ENCODE data around the gene UAP1. TPM values are rescaled to one million over a fixed set of nuclear protein-coding genes. Genes with fewer than 3 reads are reported as not detected.
"Not testable (repeated sequence)": the region's sequence is repeated elsewhere in the genome, so short reads cannot be mapped to it uniquely, and the experiment has no call there.

Gene UAP1
- total and polyA plus RNA-seq, 3 donors from 2014 or later, result 110 to 161 (median 128) TPM

DNA sequence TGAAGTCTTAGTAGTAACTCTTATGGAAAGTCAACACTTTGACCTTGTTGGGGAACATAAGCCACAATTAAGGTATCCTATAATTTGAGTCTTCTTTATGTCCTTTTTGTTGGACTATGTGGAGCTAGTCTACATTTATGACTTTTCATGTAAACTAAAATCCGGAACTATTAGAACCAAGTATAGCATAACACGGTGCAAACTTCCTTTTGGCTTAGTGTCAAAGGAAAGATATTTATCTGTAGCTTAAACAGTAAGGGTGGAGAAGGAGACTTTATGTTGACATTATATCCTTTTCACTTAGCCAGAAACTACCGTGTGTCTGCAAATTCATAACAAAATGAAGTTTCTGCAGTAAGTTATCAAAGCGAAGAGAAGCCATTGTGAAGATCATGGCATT lies 7.3 kb downstream of the UAP1 start:
- no peak for DNase-seq
- Histone ChIP-seq H3K36me3 (ENCODE audit: low read depth, missing control alignments) (no peaks in the 10 kb centered on the region), H3K27ac (no peak overlapping the region), H3K27me3 (no peaks in the 10 kb centered on the region), H3K4me3 (no peak overlapping the region), H3K4me1 (peaks cover 31% of the 10 kb centered on the region), H3K9me3 (no peaks in the 10 kb centered on the region)
- intact Hi-C loops (cut with DNase I; ENCODE audit: low total_unique reads), result no loop called here
- WGBS, 2 donors, result 78 to 80% methylated on average over 4 of the region's 4 CpGs
- TF ChIP-seq, protein P1, sequence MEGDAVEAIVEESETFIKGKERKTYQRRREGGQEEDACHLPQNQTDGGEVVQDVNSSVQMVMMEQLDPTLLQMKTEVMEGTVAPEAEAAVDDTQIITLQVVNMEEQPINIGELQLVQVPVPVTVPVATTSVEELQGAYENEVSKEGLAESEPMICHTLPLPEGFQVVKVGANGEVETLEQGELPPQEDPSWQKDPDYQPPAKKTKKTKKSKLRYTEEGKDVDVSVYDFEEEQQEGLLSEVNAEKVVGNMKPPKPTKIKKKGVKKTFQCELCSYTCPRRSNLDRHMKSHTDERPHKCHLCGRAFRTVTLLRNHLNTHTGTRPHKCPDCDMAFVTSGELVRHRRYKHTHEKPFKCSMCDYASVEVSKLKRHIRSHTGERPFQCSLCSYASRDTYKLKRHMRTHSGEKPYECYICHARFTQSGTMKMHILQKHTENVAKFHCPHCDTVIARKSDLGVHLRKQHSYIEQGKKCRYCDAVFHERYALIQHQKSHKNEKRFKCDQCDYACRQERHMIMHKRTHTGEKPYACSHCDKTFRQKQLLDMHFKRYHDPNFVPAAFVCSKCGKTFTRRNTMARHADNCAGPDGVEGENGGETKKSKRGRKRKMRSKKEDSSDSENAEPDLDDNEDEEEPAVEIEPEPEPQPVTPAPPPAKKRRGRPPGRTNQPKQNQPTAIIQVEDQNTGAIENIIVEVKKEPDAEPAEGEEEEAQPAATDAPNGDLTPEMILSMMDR (IDR thresholded peaks at IDR 0.05), result no peak
- no peak for TF ChIP-seq POLR2A (IDR thresholded peaks at IDR 0.05)

DNA sequence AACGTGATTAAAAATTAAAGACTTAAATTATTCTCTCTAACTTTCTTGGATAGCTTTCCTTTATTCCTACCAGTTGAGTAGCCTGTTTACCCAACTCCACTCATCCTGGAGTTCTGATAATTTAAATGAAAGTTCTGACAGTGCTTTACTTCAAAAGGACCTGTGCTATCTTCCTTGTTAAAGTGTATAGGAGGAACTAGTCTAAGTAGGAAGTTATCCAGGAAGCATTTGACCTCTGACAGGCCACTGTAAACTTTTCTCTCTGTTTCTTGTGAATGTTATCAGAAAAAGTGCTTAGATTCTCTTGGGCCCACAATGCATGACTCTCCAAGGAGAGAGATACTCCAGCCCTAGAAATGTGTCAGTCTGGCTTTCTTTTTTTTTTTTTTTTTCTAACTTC lies 9.2 kb downstream of the UAP1 start:
- H3K9me3 ChIP-seq, result no peaks in the 10 kb centered on the region
- no peak overlapping the region for H3K27ac ChIP-seq
- no peaks in the 10 kb centered on the region for H3K36me3 ChIP-seq (ENCODE audit: low read depth, missing control alignments)
- no peak overlapping the region for H3K4me3 ChIP-seq
- TF ChIP-seq, protein P1 (IDR thresholded peaks at IDR 0.05), result no peak
- TF ChIP-seq POLR2A (IDR thresholded peaks at IDR 0.05), result no peak
- no peaks in the 10 kb centered on the region for H3K27me3 ChIP-seq
- no peak for DNase-seq
- intact Hi-C loops (cut with DNase I; ENCODE audit: low total_unique reads), result no loop called here
- H3K4me1 ChIP-seq, result peaks cover 25% of the 10 kb centered on the region
- 70 to 72% methylated on average over 1 of the region's 1 CpG for WGBS, 2 donors

DNA sequence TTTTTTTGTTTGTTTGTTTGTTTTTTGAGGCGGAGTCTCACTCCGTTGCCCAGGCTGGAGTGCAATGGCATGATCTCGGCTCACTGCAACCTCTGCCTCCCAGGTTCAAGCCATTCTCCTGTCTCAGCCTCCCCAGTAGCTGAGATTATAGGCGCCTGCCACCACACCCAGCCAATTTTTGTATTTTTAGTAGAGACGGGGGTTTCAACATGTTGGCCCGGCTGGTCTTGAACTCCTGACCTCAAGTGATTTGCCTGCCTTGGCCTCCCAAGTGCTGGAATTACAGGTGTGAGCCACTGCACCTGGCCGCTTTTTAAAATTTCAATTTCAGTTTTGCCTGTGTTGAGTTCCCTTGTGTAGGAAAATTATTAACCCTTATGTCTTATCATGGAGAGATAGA lies 9.6 kb downstream of the UAP1 start:
- peaks cover 25% of the 10 kb centered on the region for H3K4me1 ChIP-seq
- H3K27ac ChIP-seq; H3K36me3 ChIP-seq (ENCODE audit: low read depth, missing control alignments); H3K9me3 ChIP-seq; H3K4me3 ChIP-seq; H3K27me3 ChIP-seq; DNase-seq; intact Hi-C loops (cut with DNase I; ENCODE audit: low total_unique reads): not testable (repeated sequence)
- WGBS, 2 donors, result 85 to 97% methylated on average over 7 of the region's 7 CpGs

DNA sequence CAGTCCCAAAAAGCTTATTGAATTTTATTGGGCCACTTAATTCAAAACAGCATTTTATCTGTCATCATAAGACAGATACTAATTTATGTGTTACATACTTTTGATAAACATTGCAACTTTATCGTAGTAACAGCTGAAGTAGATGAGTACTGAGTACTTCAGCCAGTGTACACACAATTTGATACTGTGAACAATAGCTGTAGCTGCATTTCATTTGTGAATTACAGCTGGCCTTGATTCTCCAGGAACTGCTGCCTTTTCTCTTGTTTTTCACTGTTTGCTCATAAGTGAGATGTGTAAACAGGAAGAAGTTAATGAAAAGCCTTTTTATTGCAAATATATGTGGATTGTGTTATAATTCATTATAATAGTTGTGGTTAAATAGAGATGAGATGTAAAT lies 10.2 kb downstream of the UAP1 start:
- no peak for DNase-seq
- no peaks in the 10 kb centered on the region for H3K9me3 ChIP-seq
- TF ChIP-seq POLR2A (IDR thresholded peaks at IDR 0.05), result no peak
- TF ChIP-seq, protein P1 (IDR thresholded peaks at IDR 0.05), result no peak
- no peaks in the 10 kb centered on the region for H3K36me3 ChIP-seq (ENCODE audit: low read depth, missing control alignments)
- H3K27ac ChIP-seq, result peak overlapping the region in 1 of 2 donors; percentile 7
- no peaks in the 10 kb centered on the region for H3K27me3 ChIP-seq
- H3K4me3 ChIP-seq, result no peak overlapping the region
- peaks cover 25% of the 10 kb centered on the region for H3K4me1 ChIP-seq
- intact Hi-C loops (cut with DNase I; ENCODE audit: low total_unique reads), result no loop called here
- WGBS, 2 donors, result 50 to 52% methylated on average over 1 of the region's 1 CpG

DNA sequence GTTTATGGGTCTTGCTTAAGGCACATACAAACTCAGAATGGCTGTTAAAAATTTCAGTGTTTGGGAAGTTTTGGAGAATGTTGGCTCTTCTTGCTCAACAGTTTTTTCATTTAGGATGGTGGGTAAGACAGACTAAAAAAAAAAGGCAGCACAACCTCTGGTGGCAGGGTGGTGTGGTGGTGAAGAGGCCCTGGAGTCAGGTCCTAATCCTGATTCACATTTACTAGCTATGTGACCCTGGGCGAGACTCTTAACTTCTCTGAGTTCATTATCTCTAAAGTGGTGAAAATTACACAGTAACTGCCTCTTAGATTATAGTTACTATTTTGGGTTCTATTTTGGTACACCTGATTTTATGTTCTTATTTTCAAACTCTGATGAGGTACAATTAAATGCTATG lies 11.6 kb downstream of the UAP1 start:
- no peaks in the 10 kb centered on the region for H3K9me3 ChIP-seq
- no peaks in the 10 kb centered on the region for H3K27me3 ChIP-seq
- intact Hi-C loops (cut with DNase I; ENCODE audit: low total_unique reads), result no loop called here

More for the DNA sequence above, 11.6 kb downstream of the UAP1 start:
- Histone ChIP-seq H3K4me3 (no peak overlapping the region), H3K4me1 (peaks cover 25% of the 10 kb centered on the region), H3K27ac (no peak overlapping the region), H3K36me3 (ENCODE audit: low read depth, missing control alignments) (no peaks in the 10 kb centered on the region)
- WGBS, 2 donors, result 50 to 68% methylated on average over 1 of the region's 1 CpG
- no peak for TF ChIP-seq POLR2A (IDR thresholded peaks at IDR 0.05)
- TF ChIP-seq, protein P1 (IDR thresholded peaks at IDR 0.05), result no peak
- no peak for DNase-seq
